GM20431 (cell line): Measurements from ENCODE around the gene RPL14.
"Not testable (repeated sequence)": the region's sequence is repeated elsewhere in the genome, so short reads cannot be mapped to it uniquely, and the experiment has no call there.

Experiments used
- in situ Hi-C: fragments of 300-500 bp; cut with MseI, MboI; formaldehyde crosslinking; loops from one replicate; pipeline ENCODE4 v1.15.0; 2020; ENCODE audit warnings: low sequenced_read_pairs; ENCODE audit not compliant: unreplicated experiment

RPL14 gene

GRCh38 chr3:40461161-40461560 lies 4.0 kb downstream of the RPL14 start:
- in situ Hi-C loops: no loop called here

GRCh38 chr3:40462838-40463237 lies 5.7 kb downstream of the RPL14 start:
- in situ Hi-C loops: not testable (repeated sequence)

GRCh38 chr3:40463579-40463978 lies 6.4 kb downstream of the RPL14 start:
- in situ Hi-C loops: no loop called here

GRCh38 chr3:40464339-40465110 lies 7.4 kb downstream of the RPL14 start:
- in situ Hi-C loops: no loop called here

- in situ Hi-C loops: no loop called here
Measured at GRCh38 chr3:40465111-40465407, 7.9 kb downstream of the RPL14 start.

- in situ Hi-C loops: no loop called here
Measured at GRCh38 chr3:40465456-40465855, 8.3 kb downstream of the RPL14 start.

- in situ Hi-C loops: no loop called here
Measured at GRCh38 chr3:40468018-40468417, 10.9 kb downstream of the RPL14 start.

- in situ Hi-C loops: no loop called here
Measured at GRCh38 chr3:40470701-40471100, 13.6 kb downstream of the RPL14 start.

- in situ Hi-C loops: no loop called here
Measured at GRCh38 chr3:40476478-40477470, 19.6 kb downstream of the RPL14 start, which contains the start of gene ZNF619. Gene ZNF619, plus strand, starts transcription at chr3:40477122. Its CDS starts 858 bp downstream, at chr3:40477980.

- in situ Hi-C loops: no loop called here
Measured at GRCh38 chr3:40477666-40478065, 20.5 kb downstream of the RPL14 start.

GRCh38 chr3:40487172-40487571 lies 30.0 kb downstream of the RPL14 start:
- in situ Hi-C loops: no loop called here

- in situ Hi-C loops: no loop called here
Measured at GRCh38 chr3:40490916-40491315, 33.8 kb downstream of the RPL14 start.

- in situ Hi-C loops: no loop called here
Measured at GRCh38 chr3:40494698-40495097, 37.6 kb downstream of the RPL14 start.

GRCh38 chr3:40497288-40497687 lies 40.1 kb downstream of the RPL14 start:
- in situ Hi-C loops: no loop called here

- in situ Hi-C loops: no loop called here
Measured at GRCh38 chr3:40499952-40500351, 42.8 kb downstream of the RPL14 start.

GRCh38 chr3:40502034-40502433 lies 44.9 kb downstream of the RPL14 start:
- in situ Hi-C loops: no loop called here

GRCh38 chr3:40504636-40505430 lies 47.7 kb downstream of the RPL14 start:
- in situ Hi-C loops: no loop called here

GRCh38 chr3:40505599-40506462 lies 48.7 kb downstream of the RPL14 start, which contains the start of gene ZNF620:
Gene ZNF620, plus strand, starts transcription at chr3:40506039. Its CDS starts 314 bp downstream, at chr3:40506353.
- in situ Hi-C loops: no loop called here

GRCh38 chr3:40511031-40511718 lies 54.0 kb downstream of the RPL14 start:
- in situ Hi-C loops: no loop called here
